ENCODE results near the gene ZFP36L2. TPM values are rescaled to one million over a fixed set of nuclear protein-coding genes. Genes with fewer than 3 reads are reported as not detected.

Gene ZFP36L2
- total RNA-seq, 2 donors from 2014 or later = 117 to 256 TPM

- Histone ChIP-seq H3K4me1 (replicated peaks) (no peaks in the 10 kb centered on the region), H3K9me3 (no peaks in the 10 kb centered on the region), H3K4me3 (no peak overlapping the region), H3K27ac (no peak overlapping the region), H3K36me3 (no peaks in the 10 kb centered on the region), H3K27me3 (replicated peaks; ENCODE audit: insufficient read depth) (no peaks in the 10 kb centered on the region)
- no peak for TF ChIP-seq CTCF (IDR thresholded peaks at IDR 0.05)
- intact Hi-C loops (cut with DNase I) = no loop called here
- DNase-seq (ENCODE audit: low spot score) = no peak
- WGBS = 92% methylated on average over 7 of the region's 7 CpGs
Measured at GRCh38 chr2:43248621-43249020, 22.2 kb upstream of the ZFP36L2 start.

DNA sequence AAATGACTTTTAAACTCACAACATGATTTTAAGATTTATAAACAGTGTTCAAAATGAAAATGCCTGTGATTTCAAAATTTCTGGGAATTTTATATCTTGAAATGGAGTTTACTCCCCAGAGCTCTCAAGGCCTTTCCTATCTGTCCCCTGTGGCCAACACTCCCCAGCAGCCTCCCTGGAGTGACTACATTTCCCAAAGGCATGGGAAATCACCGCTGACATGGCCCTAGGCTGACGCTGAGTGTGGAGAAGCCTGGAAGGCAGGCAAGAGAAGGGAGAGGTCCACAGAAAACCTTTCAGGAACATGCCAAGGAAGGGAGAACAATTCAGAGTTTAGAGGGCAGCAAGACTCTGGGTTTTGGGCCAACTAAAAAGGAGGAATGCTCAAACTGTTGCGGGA lies 20.2 kb upstream of the ZFP36L2 start:
- Histone ChIP-seq H3K4me3 (no peak overlapping the region), H3K9me3 (no peaks in the 10 kb centered on the region), H3K36me3 (no peaks in the 10 kb centered on the region), H3K4me1 (replicated peaks) (no peaks in the 10 kb centered on the region), H3K27ac (no peak overlapping the region), H3K27me3 (replicated peaks; ENCODE audit: insufficient read depth) (no peaks in the 10 kb centered on the region)
- intact Hi-C loops (cut with DNase I) = no loop called here
- 84% methylated on average over 3 of the region's 3 CpGs for WGBS
- DNase-seq (ENCODE audit: low spot score) = no peak
- TF ChIP-seq POLR2A (IDR thresholded peaks at IDR 0.05) = no peak
- no peak for TF ChIP-seq CTCF (IDR thresholded peaks at IDR 0.05)
- no peak for TF ChIP-seq POLR2AphosphoS5 (IDR thresholded peaks at IDR 0.05)

DNA sequence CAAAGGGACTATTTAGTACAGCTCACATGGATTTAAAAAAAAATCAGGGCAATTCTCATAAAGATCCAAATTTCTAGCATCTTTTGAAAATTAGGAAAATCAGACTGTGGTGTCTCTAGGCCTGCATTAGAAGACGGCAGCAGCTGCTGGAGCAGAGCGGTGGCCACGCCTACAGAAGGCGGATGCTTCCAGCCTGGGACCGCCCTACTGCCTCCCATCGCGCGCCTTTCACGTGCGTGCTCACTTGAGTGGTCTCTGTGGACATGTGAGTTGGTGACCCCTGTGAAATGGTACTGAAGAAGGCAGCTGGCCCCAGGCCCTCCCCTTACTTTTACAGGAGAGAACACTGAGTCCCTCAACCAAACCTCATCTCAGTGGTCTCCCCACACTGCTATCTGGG lies 15.2 kb upstream of the ZFP36L2 start:
- intact Hi-C loops (cut with DNase I) = no loop called here

DNA sequence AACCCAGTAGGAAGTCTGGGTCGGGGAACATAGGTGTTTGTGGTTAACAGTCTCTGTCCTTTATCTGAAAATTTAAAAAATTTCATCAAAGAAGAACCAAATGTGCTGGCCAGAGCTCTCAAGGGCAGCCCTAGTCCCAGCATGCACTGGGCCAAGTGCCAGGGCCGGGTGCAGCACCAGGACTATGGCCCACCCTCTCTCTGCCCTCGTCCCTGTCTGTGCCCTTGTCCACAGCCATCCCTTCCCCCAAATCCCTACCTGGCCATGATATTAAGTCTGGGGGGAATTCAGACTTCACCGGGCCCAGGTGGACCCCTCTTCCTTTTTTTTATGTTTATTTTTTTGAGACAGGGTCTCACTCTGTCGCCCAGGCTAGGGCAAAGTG lies 14.4 kb upstream of the ZFP36L2 start:
- Histone ChIP-seq H3K27ac (no peak overlapping the region), H3K4me1 (replicated peaks) (no peaks in the 10 kb centered on the region), H3K9me3 (no peaks in the 10 kb centered on the region), H3K4me3 (no peak overlapping the region), H3K36me3 (no peaks in the 10 kb centered on the region), H3K27me3 (replicated peaks; ENCODE audit: insufficient read depth) (no peaks in the 10 kb centered on the region)
- intact Hi-C loops (cut with DNase I) = no loop called here
- DNase-seq (ENCODE audit: low spot score) = no peak
- TF ChIP-seq POLR2A (IDR thresholded peaks at IDR 0.05) = no peak
- no peak for TF ChIP-seq POLR2AphosphoS5 (IDR thresholded peaks at IDR 0.05)
- TF ChIP-seq CTCF (IDR thresholded peaks at IDR 0.05) = no peak
- WGBS = 76% methylated on average over 5 of the region's 5 CpGs

More for the DNA sequence above, 15.2 kb upstream of the ZFP36L2 start:
- Histone ChIP-seq H3K27ac (no peak overlapping the region), H3K4me3 (no peak overlapping the region), H3K36me3 (no peaks in the 10 kb centered on the region), H3K9me3 (no peaks in the 10 kb centered on the region), H3K4me1 (replicated peaks) (no peaks in the 10 kb centered on the region), H3K27me3 (replicated peaks; ENCODE audit: insufficient read depth) (no peaks in the 10 kb centered on the region)
- WGBS = 80% methylated on average over 10 of the region's 10 CpGs
- no peak for DNase-seq (ENCODE audit: low spot score)
- TF ChIP-seq POLR2AphosphoS5 (IDR thresholded peaks at IDR 0.05) (no peak), CTCF (IDR thresholded peaks at IDR 0.05) (no peak), POLR2A (IDR thresholded peaks at IDR 0.05) (no peak)

GRCh38 chr2:43239981-43240765 lies 13.8 kb upstream of the ZFP36L2 start:
- H3K9me3 ChIP-seq = no peaks in the 10 kb centered on the region
- WGBS = 86% methylated on average over 13 of the region's 13 CpGs
- intact Hi-C loops (cut with DNase I) = no loop called here
- no peaks in the 10 kb centered on the region for H3K4me1 ChIP-seq (replicated peaks)
- H3K4me3 ChIP-seq = no peak overlapping the region
- no peak overlapping the region for H3K27ac ChIP-seq
- H3K36me3 ChIP-seq = no peaks in the 10 kb centered on the region
- DNase-seq (ENCODE audit: low spot score) = no peak
- TF ChIP-seq POLR2AphosphoS5 (IDR thresholded peaks at IDR 0.05) = no peak
- no peak for TF ChIP-seq POLR2A (IDR thresholded peaks at IDR 0.05)
- no peak for TF ChIP-seq CTCF (IDR thresholded peaks at IDR 0.05)
- H3K27me3 ChIP-seq (replicated peaks; ENCODE audit: insufficient read depth) = no peaks in the 10 kb centered on the region

Data from prostate gland (tissue), 2 donors.